Epidermal melanocyte (primary cell): ENCODE data around the gene GPR108.
"Not testable (repeated sequence)": the region's sequence is repeated elsewhere in the genome, so short reads cannot be mapped to it uniquely, and the experiment has no call there.

Experiments
- DNase-seq: peaks from one replicate; pipeline ENCODE4 v3.0.0; 2011; ENCODE audit warnings: low spot score; ENCODE audit not compliant: insufficient read length

GPR108 gene

DNA sequence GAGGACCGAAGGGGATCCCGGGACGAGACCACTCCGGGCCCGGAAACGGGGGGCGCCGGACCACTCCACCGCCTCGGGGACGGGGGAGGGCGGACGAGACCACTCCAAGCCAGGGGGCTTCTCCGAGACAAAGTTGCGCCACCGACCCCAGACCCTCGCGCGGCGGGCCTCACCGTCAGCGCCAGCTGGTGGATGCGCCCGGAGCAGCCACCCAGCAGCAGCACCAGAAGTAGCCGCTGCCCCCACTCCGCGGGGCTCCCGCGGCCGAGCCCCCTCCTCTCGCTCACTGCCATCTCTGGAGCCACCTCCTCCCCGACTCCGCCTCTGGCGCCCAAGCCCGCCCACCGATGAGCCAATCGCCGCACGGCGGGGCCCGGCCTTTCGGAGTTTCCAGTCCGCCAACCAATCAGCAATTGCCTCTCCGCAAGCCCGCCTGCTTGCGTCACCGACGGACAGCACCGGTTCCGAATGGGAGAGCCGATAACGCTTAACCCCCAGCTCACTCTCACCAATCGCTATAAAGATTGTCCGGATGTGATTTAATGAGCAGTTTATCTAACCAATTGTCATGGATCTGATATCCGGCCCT lies at the start of gene GPR108:
Gene GPR108 (minus strand): TSS at position 297 of the 589 bp plus-strand sequence. CDS start 4 bp downstream, at position 293.
- peak; percentile 99 for DNase-seq

DNA sequence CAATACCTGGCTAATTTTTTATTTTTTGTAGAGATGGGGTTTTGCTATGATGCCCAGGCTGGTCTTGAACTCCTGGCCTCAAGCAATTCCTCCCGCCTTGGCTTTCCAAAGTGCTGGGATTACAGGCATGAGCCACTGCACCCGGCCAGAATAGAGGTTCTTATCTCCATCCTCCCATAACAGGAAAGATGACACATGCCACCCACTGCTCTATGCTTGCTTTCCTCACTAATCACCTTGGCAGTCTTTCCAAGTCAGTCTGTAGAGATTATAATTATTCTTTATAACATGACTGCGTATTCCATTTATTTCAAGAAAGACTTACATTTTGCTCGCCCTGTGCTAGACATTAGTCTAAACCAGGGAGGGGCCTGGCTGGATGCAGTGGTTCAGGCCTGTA lies 41.8 kb upstream of the GPR108 start:
- DNase-seq, result no peak

DNA sequence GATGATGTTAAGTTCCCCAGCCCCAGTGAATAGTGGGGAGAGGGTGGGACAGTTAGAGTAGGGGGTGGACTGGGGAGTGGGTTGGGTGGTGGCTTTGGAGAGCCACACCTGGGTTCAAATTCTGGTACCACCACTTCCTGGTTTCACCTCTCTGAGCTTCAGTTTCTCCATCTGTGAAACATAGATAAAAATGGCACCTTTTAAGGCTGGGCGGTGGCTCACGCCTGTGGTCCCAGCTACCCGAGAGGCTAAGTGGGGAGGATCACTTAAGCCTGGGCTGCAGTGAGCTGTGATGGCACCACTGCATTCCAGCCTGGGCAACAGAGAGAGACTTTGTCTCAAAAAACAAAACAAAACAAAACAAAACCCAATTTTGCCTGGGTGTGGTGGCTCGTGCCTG lies 41.0 kb upstream of the GPR108 start:
- DNase-seq, result no peak

DNA sequence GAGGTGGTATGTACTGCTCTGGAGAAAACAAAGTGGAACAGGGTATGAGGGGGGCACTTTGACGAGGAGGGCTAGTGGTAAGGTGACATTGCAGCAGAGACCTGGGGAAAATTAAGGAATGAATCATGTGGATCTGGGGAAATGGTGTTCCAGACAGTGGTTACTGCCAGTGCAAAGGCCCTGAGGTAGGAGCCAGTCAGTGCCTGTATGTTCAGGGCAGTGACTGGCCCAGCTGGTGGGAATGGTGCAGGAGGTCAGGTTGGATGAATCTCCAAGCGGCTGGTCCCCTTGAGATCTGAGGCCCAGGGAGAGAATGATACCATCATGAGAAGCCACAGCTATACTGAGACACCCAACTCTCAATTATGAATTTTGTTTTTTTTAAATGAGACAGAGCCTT lies 40.1 kb upstream of the GPR108 start:
- DNase-seq, result no peak

DNA sequence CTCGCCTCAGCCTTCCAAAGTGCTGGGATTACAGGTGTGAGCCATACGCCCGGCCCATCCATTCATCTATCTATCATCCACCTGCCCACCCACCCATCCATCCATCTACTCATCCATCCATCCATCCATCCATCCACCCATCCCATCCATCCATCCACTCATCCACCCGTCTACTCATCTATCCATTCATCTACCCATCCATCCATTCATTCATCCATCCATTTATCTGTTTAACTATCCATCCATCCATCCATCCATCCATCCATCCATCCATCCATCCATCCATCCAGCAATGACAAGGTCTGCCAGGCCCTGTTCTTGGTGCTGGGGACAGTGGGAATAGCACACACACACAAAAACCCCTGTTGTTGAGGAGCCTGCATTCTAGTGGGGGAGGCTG lies 39.6 kb upstream of the GPR108 start:
- DNase-seq, result no peak

DNA sequence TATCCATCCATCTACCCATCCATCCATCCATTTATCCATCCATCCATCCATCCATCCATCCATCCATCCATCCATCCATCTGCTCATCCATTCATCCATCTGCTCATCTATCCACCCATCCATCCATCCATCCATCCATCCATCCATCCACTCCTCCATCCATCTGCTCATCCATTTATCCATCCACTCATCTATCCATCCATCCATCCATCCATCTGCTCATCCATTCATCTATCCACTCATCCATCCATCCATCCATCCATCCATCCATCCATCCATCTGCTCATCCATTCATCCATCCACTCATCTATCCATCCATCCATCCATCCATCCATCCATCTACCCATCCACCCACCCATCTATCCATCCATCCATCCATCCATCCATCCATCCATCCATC lies 38.7 kb upstream of the GPR108 start:
- DNase-seq, result not testable (repeated sequence)

DNA sequence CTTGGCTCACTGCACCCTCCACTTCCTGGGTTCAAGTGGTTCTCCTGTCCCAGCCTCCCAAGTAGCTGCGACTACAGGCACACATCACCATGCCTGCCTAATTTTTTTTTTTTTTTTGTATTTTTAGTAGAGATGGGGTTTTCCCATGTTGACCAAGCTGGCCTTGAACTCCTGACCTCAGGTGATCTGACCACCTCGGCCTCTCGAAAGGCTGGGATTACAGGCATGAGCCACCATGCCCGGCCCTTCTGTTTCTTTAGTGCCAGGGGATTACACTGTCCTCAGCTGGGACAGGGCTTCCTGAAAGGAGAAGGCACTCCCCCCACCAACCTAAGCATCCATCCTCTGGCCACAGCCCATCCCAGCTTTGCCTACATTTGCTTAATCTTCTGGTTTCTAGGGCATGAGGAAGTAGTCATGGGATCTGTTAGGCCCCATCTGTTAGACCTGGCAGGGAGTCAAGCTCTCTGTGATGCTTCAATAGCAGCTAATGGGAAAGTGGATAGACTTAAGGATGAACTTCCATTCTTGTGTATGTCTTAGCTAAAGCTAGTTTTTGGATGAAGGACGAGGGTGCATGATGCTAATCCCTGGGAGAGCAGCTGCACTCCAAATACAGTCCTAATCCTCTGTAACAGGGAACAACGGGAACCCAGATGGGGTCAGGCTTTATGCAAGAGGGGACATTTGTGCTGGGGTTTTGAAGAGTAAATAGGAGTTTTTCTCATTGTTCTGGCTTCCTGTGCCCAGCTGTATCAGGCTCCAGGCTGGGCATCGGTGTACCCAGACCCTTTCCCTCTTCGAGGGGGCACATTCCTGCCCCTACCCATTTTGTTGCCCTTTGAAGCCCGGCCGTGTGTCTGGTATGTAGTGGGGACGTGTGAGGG lies 37.7 kb upstream of the GPR108 start:
- no peak for DNase-seq

DNA sequence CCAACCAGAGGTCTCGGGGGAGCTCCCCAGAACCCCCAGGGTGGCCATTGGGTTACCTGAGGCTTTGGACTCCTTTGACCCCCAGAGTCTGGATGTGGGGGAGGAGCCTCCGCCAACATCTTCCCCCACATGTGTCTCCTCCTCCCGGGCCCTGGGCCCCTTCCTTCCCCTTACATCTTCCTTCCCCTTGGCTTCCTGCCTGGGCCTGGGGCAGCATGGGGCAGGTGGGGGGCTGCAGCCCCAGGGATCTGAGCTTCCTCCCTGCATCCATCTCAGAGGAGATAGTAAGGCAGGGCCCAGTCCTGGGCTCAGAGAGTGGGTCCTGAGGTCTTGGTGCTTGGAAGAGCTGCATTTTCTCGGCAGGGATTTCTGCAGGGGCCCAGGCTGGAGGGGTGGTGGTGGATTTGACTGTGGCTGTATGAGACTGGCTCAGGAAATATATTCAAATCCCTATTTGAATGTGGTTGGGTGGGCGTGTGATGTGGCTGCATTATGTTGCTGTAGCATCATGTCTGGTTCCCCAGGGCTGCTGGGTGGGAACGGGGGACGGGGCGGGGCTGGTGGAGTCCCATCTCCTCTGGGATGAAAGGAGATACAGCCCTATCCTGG lies 36.0 kb upstream of the GPR108 start:
- no peak for DNase-seq

DNA sequence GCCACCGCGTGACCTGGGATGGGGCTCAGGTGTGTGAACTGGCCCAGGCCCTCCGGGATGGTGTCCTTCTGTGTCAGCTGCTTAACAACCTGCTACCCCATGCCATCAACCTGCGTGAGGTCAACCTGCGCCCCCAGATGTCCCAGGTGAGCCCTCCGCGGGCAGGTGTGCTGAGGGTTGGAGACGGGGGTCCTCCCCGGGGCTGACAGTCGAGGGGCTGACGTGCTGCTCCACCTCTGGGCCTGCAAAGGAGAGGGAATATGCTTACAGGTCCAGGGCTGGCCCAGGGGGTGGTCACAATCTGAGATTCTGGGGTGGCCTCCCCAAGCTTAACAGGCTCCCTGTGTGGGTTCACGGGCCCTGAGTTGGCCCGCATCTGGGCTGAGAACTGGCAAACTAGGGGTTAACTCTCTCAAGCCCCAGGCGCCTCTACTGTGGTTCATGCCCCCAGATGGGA lies 35.5 kb upstream of the GPR108 start:
- DNase-seq, result no peak

DNA sequence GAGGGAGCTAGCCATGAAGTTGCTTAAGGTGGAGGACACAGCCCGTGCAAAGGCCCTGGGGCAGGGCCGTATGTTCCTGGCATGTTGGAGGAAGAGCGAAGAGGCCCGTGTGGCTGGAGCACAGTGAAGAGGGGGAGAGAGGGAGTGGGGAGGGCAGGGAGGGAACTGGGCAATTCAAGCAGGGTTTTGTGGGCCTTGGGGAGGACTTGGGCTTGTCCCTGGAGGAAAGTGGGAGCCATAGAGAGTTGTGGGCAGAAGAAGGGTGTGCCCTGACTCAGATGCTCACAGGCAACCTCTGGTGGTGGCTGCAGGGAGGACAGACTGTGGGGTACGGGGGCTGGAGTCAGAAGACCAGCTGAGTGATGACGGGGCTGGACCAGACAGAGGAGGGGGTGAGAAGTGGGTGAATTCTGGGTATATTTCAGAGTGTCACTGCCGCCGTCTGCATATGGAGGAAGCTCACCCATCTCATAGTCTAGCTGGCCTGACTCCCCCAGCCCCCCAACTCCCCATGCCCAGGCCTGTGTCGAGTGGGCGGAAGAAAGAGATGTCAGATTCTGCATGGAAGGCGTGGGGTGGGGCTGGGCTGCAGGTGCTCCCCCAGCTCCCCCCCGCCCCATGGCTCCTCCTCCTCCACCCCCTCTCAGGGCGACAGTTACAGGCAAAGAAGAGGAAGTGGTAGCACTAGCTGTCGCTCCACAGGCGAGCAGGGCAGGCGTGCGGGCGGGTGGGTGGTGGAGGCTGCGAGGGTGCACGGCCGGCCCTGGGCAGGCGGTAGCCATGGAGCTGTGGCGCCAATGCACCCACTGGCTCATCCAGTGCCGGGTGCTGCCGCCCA lies 34.9 kb upstream of the GPR108 start, which contains the start of gene VAV1:
Gene VAV1 (plus strand): TSS at position 681 of the 838 bp plus-strand sequence. CDS start 100 bp downstream, at position 781.
- DNase-seq, result no peak

DNA sequence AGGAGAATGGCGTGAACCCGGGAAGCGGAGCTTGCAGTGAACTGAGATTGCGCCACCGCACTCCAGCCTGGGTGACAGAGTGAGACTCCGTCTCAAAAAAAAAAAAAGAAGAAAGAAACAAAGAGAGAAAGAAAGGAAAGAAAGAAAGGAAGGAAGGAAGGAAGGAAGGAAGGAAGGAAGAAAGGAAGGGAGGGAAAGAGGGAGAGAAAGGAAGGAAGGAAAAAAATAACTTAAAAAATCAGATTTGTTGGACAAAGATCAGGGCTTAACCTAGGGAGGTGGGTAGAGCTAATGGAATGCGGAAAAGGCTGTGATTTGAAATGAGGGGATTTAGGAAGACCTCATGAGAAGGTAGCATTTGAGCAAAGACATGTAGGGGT lies 34.3 kb upstream of the GPR108 start:
- not testable (repeated sequence) for DNase-seq

DNA sequence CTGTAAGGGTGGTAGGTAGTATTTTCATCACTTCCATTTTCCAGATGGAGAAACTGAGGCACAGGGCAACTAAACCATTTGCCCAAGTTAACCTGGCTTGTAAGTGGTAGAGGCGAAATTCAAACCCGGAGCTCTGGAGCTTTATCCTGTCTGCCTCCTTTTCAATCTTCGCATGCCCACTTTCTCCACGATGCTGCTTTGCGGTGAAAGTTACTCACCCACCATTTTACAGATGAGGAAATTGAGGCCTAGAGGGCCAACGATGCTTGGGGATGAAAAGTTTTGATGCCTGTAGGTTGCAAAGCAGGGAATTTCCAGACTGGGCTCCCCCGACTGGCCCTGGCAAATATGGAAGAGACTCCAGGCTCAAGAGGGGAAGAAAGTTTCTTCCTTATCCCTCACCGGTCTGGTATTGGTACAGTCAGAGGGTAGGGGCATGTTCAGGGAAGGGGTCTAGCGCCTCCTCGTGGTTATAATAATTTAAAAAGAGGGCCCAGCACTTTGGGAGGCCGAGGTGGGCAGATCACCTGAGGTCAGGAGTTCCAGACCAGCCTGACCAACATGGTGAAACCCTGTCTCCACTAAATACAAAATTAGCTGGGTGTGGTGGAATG lies 31.7 kb upstream of the GPR108 start:
- DNase-seq, result no peak

DNA sequence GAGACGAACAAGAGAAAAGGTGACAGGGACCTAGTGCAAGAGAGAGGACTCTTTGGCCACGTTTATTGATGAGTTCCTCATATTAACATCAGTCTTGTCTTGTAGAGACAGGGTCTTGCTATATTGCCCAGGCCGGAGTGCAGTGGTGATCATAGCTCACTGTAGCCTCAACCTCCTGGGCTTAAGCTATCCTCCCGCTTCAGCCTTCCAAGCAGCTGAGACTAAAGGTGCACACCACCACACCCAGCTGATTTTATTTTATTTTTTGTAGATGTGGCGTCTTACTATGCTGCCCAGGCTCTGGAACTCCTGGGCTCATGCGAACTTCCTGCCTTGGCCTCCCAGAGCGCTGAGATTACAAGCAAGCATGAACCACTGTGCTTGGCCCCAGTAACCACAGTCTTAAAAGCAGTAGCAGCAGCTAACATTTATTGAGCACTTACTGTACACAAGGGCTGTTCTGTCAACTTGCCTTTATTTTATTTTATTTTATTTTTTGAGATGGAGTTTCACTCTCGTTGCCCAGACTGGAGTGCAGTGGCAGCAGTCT lies 30.9 kb upstream of the GPR108 start:
- no peak for DNase-seq

DNA sequence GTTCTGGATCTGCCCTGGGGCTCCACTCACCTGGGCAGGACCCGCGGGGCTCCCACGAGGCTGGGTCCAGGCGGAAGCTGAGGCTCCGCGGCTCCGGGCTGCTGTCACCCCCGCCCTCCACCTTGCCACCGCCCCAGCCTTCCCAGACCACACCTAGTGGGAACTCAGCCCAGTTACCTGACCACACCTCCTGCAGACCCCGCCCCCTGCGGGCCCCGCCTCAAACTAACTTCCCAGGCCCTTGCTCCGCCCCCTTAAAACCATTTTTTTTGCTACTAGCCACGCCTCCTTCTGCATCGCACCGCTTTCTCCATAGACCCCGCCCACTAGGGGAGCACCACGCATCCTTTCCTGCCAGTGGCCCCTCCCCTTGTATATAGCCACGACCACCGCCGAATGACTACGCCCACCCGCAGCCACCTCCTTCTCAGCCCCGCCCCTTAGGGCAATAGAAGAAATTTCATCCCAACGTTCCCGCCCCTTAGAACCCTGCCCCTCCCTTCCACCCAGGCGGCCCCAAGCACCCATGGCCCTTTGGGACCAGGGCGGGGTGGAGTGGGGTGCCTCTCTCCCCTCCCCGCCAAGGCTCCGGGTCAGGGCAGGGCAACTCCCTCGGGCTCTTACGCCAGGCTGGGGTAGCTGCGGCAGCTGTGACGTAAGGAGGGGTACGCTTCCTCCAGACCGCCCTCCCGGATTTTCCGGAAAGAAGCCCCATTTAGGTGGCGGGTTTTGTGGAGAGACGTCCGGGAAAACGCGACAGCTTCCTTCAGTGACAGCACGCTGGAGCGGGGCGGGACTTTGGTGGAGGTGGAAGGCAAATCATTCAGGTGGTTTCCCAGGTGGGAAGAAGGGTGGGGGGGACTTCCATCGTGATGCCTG lies 30.2 kb upstream of the GPR108 start, which contains the start of gene SH2D3A:
Gene SH2D3A (minus strand): TSS at position 79 of the 879 bp plus-strand sequence. CDS start 3,687 bp downstream, outside the sequence.
- DNase-seq, result no peak

DNA sequence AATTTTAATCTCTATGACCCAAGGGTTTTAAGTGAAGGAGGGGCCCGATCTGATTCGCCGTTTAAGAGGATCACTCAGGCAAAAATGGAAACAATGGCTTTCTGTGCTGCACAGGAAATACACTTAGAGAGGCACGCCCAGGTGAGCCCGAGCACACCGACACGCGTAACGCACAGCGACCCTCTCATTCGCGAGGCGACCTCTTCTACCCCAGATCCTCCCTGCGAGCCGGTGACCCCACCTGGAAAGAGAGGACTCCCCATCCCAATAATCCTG lies 29.6 kb upstream of the GPR108 start:
- no peak for DNase-seq

DNA sequence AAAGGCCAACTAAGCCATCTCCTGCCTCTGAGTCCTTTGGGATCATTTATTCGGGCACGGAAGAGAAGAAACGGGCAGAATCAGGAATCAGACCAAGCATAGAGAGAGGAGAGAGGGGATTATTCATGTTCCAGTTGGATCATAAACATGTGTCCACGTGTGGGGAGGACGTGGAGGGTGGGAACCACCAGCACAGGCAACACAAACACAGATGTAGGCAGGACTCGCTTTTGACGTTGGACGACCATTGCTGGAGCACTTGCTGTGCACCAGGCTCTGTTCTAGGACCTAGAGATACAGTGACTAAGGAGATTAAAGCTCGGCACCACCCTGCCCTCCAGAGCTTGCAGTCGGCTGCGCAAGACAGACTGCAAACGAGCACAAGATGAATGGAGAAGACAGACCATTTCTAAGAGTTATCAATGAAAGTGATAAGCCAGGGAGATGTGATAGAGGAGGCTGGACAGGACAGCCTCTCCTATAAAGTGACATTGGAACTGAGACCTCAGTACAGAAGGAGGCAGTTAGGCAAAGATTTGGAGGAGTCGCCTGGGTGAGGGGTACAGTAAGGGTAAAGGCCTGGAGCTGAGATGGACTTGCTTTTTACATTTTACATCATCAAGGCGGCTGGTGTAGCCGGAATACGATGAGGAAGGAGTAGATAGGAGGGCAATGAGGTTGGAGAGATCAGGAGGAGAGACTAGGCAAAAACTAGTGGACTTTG lies 29.1 kb upstream of the GPR108 start:
- no peak for DNase-seq

DNA sequence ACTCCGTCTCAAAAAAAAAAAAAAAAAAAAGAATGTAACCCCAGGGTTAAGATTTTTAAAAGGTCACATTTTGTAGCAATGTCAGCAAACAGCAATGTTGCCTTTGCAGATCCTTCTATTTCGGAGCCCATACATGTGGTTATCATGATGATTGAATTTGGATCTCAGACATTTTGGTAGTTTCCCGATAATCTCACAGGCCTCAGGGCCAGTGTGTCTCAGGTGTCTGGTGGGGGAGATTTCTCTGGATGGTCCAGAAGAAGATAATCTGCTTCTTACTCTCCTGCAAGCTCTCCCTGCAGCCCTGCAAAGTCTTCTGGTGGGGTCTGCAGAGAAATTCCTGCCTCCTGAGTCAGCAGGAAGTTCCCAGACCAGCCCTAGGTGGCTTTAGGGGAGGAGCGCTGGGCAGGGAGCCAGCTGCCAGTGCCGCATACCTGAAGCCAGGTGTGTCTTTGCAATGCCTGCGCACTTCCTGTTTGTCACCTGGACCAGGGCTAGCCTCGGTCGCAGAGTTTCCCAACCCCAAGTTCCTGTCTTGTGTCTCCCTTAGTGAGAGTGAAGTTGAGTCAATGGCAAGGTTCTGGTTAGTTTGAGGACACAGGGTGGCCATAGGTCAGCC lies 28.5 kb upstream of the GPR108 start:
- no peak for DNase-seq

DNA sequence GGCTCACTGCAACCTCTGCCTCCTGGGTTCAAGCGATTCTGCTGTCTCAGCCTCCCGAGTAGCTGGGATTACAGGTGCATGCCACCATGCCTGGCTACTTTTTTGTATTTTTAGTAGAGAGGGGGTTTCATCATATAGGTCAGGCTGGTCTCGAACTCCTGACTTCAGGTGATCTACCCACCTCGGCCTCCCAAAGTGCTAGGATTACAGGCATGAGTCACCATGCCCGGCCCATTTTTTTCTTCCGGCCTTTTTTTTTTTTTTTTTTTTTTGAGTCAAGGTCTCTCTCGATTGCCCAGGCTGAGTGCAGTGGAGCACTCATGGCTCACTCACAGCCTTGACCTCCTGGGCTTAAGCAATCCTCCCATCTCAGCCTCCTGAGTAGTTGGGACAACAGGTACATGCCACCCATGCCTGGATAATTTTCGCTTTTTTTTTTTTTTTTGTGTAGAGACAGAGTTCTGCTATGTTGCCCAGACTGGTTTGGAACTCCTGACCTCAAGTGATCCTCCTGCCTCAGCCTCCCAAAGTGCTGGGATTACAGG lies 24.9 kb upstream of the GPR108 start:
- not testable (repeated sequence) for DNase-seq
